Activated CD8-positive, alpha-beta T cell treated with anti-CD3 and anti-CD28 coated beads, Interleukin-2, amount 10 ng/mL, durations not matched to agents 7 days and 5 days (primary cell): ENCODE results near the gene PIEZO1. TPM values are rescaled to one million over a fixed set of nuclear protein-coding genes. Genes with fewer than 3 reads are reported as not detected.

Experiments used
- ATAC-seq: fragments of 150-1000 bp; cut with Tn5 transposase; one replicate; pipeline ENCODE4 v1.10.0; 2021; ENCODE audit warnings: moderate library complexity
- CTCF ChIA-PET: fragments of 350-600 bp; sonication (Branson Sonifier 250); formaldehyde crosslinking; loops from one replicate; lab custom pipeline; 2021; ENCODE audit warnings: antibody characterized with exemption; lab: Charles Lee
- POLR2A ChIA-PET: fragments of 350-600 bp; sonication (Branson Sonifier 250); formaldehyde crosslinking; loops from one replicate; lab custom pipeline; 2021; ENCODE audit warnings: antibody characterized with exemption; lab: Charles Lee
- DNase-seq: peaks from one replicate; pipeline ENCODE4 v3.0.0-alpha.2; 2020
- H3K27ac Mint-ChIP-seq: one replicate; pipeline ENCODE4 v1.8.0; 2021; ENCODE audit warnings: mild to moderate bottlenecking, mixed read lengths
- H3K27me3 Mint-ChIP-seq: one replicate; pipeline ENCODE4 v1.8.0; 2021; ENCODE audit warnings: low read depth, mixed read lengths
- H3K36me3 Mint-ChIP-seq: one replicate; pipeline ENCODE4 v1.8.0; 2021; ENCODE audit warnings: low read depth, mixed read lengths
- H3K4me1 Mint-ChIP-seq: one replicate; pipeline ENCODE4 v1.8.0; 2021; ENCODE audit warnings: low read depth, mixed read lengths
- H3K4me3 Mint-ChIP-seq: one replicate; pipeline ENCODE4 v1.8.0; 2021; ENCODE audit warnings: mild to moderate bottlenecking, mixed read lengths
- H3K9me3 Mint-ChIP-seq: one replicate; pipeline ENCODE4 v1.8.0; 2022; ENCODE audit warnings: mixed read lengths; ENCODE audit not compliant: insufficient read depth
- microRNA-seq: library from miRNA; unstranded; fragments of <30 nt; microRNA quantifications from one replicate; pipeline ENCODE4 v1.2.0, GENCODE V29; 2022
- total RNA-seq, 2 experiments: library from RNA; stranded (reverse); gene quantifications; one replicate each; pipeline ENCODE4 v1.2.3, GENCODE V29; 2021

The PIEZO1 gene
- total RNA-seq, 2 experiments from 2014 or later: 226 to 230 TPM

- DNase-seq (no peak), ATAC-seq (no peak)
- ChIA-PET CTCF (interaction anchor here (1.2 to 2.7 kb wide), 2 partner anchors 19 to 40 kb away, joined by 3 to 9 read pairs; no protein-coding TSS in a partner anchor), POLR2A (interaction anchor here (2.2 kb wide), 1 partner anchor 38 kb away, joined by 7 read pairs; no protein-coding TSS in a partner anchor)
- Mint-ChIP-seq H3K27me3 (no peaks in the 10 kb centered on the region), H3K9me3 (no peaks in the 10 kb centered on the region), H3K27ac (no peak overlapping the region), H3K4me1 (peaks cover 22% of the 10 kb centered on the region), H3K36me3 (peaks cover 19% of the 10 kb centered on the region), H3K4me3 (no peak overlapping the region)
These were observed 119.5 kb downstream of the PIEZO1 start for GRCh38 chr16:88665570-88665969.

Small RNA genes lying within 50 kb of the gene (microRNA-seq; reads per million reads assigned to microRNA genes)
- not detected for gene MIR4722

Other genes starting within 250 kb of the PIEZO1 start
- gene ZC3H18, start 214.8 kb downstream of the PIEZO1 start, total RNA-seq: 10 to 100 TPM; 80.9 to 90.0 TPM
- under 1 TPM in 1 of 2 experiments, not detected in 1; 0.37 TPM for gene IL17C, start 146.6 kb downstream of the PIEZO1 start, total RNA-seq
- gene CYBA, start 134.2 kb downstream of the PIEZO1 start, total RNA-seq: 100 to 1,000 TPM; 568 to 599 TPM
- gene MVD, start 122.1 kb downstream of the PIEZO1 start, total RNA-seq: 10 to 100 TPM; 86.0 to 96.1 TPM
- gene SNAI3, start 98.7 kb downstream of the PIEZO1 start, total RNA-seq: 10 to 100 TPM; 13.4 to 14.3 TPM
- gene RNF166, start 78.8 kb downstream of the PIEZO1 start, total RNA-seq: 100 to 1,000 TPM; 144 to 166 TPM
- gene CTU2, start 78.7 kb downstream of the PIEZO1 start, total RNA-seq: 10 to 100 TPM; 27.5 to 29.2 TPM
- gene CDT1, start 18.6 kb upstream of the PIEZO1 start, total RNA-seq: 100 to 1,000 TPM; 126 to 132 TPM
- 100 to 1,000 TPM; 140 to 141 TPM for gene APRT, start 26.7 kb upstream of the PIEZO1 start, total RNA-seq
- gene GALNS, start 71.7 kb upstream of the PIEZO1 start, total RNA-seq: 10 to 100 TPM; 31.1 to 33.3 TPM
- gene TRAPPC2L, start 71.9 kb upstream of the PIEZO1 start, total RNA-seq: 10 to 100 TPM; 61.2 to 65.3 TPM
- gene PABPN1L, start 81.4 kb upstream of the PIEZO1 start, total RNA-seq: not detected
- gene CBFA2T3, start 192.0 kb upstream of the PIEZO1 start, total RNA-seq: not detected